ENCODE measurements around the gene LRSAM1.
"Not testable (repeated sequence)": the region's sequence is repeated elsewhere in the genome, so short reads cannot be mapped to it uniquely, and the experiment has no call there.

LRSAM1 gene

DNA sequence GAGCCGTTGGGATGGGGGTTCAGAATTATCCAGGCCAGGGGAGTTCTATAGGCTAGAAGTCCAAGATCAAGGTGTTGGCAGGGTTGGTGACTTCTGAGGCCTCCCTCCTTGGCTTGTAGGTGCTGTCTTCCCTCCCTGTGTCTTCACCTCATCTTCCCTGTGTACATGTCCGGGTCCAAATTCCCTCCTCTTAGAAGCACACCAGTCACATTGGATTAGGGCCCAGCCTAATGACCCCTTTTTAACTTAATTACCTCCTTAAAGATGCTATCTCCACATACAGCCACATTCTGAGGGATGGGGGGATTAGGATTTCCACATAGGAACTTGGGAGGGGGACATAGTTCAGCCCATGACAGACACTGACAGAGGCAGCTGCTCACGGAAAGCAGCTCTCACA lies 12.1 kb downstream of the LRSAM1 start:
- no peak for DNase-seq

- no peak for DNase-seq
These were observed 12.6 kb downstream of the LRSAM1 start for GRCh38 chr9:127463911-127464310.

DNA sequence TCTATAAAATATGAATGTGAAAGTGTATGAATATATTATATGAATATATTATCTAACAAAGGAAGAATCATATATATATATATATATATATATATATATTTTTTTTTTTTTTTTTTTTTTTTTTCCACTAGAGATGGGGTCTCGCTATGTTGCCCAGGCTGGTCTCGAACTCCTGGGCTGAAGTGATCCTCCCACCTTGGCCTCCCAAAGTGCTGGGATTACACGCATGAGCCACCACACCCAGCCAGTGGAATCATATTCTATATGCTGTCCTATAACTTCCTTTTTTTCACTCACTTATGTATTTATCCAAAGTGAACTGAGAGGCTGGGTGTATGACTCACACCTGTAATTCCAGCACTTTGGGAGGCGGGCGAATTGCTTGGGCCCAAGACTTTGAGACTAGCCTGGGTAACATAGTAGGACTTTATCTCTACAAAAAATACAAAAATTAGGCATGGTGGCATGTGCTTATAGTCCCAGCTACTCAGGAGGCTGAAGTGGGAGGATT lies 15.2 kb downstream of the LRSAM1 start:
- DNase-seq, result not testable (repeated sequence)

GRCh38 chr9:127467621-127468020 lies 16.3 kb downstream of the LRSAM1 start:
- no peak for DNase-seq

DNA sequence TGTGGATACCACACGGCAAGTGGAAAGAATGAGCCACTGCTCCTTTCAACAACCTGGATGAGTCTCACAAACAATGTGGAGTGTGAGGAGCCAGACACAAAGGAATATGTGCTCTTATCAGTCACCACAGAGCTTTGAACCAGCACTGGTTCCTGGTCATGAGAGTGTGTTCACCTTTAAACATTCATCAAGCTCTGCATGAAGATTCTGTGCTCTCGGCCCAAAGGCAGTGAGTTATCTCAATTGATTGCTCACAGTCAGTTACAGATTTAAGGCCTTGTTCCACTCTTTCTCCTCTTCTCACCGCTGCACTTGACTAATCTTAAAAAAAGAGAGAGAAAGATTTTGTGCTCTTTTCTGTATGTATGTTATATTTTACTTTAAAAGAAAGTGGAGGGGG lies 19.4 kb downstream of the LRSAM1 start:
- no peak for DNase-seq

DNA sequence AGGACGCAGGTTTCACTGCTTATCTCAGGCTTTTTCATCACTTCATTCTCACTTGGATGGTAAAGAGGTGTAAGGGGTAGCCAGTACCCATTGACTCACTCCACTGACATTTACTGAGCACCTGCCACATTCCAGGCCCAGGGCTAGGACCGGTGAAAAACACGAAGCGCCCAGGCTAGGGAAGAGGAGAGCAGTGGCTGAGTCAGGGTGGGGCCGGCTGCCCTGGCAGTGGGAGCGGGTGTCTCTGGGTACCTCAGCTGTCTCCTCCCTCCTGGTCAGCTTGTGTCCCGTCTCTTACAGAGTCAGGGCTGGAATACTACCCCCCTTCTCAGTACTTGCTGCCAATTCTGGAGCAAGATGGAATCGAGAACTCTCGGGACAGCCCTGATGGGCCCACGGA lies 22.2 kb downstream of the LRSAM1 start:
- DNase-seq, result no peak

- DNase-seq, result no peak
These were observed 22.6 kb downstream of the LRSAM1 start for GRCh38 chr9:127473932-127474331.

DNA sequence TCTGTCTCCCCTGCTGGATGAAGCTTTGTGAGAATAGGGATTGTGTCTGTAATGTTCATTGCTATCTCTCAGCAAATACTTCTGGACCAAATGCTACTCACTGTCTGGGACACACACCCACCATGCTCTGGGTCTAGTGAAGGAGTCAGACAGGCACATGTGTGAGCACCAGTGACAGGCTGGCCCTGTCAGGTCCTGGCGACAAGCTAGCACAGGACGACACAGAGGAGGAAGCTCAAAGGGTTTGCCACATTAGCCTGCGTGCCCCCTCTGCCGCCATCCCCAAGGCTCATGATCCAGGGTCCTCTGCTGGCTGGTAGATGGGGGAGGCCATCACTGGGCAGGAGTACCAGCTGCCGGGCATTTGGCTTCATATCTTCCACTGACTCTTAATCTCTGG lies 23.3 kb downstream of the LRSAM1 start:
- DNase-seq, result no peak

GRCh38 chr9:127479507-127480081 lies 28.3 kb downstream of the LRSAM1 start:
- no peak for DNase-seq

GRCh38 chr9:127482662-127483061 lies 31.4 kb downstream of the LRSAM1 start:
- DNase-seq, result no peak

DNA sequence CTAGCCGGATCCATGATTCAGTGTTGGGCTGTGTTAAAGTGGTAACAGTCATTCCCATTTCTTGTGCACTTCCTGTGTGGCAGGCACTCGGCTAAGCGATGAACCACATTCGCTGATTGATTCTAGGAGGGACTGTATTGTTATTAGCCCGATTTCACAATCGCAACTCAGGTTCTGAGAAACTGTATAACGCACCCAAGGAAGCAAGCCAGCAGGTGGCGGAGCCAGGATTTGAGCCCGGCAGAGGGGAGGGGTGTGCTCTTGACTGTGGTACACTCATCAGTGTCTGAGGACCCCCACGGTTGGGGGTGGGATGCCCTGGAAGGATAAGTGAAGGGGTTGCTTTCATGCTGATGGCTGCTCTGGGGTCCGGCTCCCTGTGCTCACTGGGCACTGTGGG lies 34.7 kb downstream of the LRSAM1 start:
- no peak for DNase-seq

- DNase-seq, result no peak
These were observed 37.6 kb downstream of the LRSAM1 start for GRCh38 chr9:127488946-127489345.

GRCh38 chr9:127489471-127490115 lies 38.3 kb downstream of the LRSAM1 start:
- DNase-seq, result no peak

DNA sequence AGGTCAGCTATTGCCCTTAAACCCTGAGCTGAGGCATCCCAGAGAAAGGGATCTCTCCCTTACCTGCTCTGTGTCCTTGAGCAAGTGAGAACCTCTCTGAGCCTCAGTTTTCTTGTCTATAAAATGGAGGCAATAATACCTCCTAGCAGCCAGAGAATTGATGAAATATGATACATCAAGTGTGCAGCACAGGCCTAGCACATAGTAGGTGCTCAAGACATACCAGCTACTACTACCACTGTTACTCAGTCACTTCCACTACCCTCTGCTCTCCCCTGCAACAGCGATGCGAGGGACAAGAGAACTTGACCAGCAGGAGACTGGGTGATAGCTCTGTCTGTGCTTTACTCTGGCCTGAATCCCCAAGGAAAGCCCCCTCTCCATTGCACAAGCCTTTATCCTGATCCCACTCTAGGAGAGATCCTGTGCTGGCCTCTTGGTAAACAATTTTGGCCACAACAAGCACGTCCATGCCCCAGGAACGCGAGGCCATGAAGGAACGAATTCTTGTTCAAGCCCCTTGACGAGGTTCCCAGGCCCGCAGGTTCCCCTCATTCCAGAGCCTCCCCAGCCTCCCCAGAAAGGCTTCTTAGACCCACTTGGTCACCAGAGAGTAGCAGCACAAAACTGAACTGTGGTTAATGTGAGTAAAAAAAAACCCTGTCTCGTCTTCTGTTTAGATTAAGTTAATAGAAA lies 39.4 kb downstream of the LRSAM1 start:
- no peak for DNase-seq

DNA sequence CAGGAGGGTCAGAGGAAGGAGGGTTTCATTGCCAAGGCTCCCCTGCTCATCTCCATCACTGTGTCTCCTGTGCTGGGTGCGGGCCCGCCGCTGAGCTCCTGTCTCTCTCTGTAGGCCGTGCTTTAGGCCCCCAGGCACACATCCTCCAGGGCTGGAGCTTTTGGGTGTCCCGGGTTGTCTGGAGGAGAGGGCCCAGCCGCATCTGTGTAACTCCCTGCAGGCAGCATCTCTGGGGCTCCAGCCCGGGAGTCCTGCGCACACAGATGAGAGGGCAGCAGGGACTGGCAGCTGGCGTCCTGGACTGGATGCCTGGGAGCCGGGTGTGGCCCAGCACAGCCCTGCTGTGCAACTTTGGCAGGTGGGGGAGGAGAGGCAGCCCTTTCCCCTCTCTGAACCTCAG lies 40.2 kb downstream of the LRSAM1 start:
- DNase-seq, result no peak

DNA sequence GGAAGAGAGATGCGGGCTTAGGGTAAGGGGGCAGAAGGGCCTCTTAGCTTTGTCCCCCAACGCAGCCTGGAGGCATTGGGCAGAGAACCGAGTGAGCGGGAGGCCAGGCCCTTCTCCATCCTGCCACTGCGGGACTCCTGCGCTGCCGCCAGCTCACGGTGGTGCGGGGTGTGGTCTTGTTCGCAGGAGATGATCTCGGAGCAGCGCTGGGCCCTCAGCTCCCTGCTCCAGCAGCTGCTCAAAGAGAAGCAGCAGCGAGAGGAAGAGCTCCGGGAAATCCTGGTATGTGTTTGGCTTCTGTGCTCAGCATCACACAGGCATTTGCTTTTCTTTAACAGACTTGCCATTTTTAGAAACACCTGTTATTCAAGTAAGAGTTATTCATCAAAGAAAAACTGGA lies 41.3 kb downstream of the LRSAM1 start:
- DNase-seq, result no peak

- no peak for DNase-seq
These were observed 42.4 kb downstream of the LRSAM1 start for GRCh38 chr9:127493592-127494303.

DNA sequence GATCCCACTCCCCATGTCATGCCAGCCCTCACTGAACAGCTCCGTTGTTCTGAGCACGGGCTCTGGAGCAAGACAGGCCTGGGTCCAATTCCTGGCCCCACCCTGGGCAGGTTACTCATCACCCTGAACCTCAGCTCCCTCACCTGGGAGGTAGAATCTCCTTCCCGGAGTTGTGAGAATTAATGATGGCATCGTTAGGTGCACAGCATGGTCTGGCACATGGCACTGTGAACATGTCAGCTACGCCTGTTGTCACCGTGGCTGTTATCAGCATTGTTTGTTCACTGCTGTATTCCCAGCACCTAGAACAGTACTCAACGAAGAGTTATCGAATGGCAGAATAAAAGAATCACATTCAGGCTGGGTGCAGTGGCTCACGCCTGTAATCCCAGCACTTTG lies 43.0 kb downstream of the LRSAM1 start:
- no peak for DNase-seq

GRCh38 chr9:127495884-127496555 lies 44.7 kb downstream of the LRSAM1 start:
- DNase-seq, result no peak

GRCh38 chr9:127496974-127497373 lies 45.7 kb downstream of the LRSAM1 start:
- no peak for DNase-seq

DNA sequence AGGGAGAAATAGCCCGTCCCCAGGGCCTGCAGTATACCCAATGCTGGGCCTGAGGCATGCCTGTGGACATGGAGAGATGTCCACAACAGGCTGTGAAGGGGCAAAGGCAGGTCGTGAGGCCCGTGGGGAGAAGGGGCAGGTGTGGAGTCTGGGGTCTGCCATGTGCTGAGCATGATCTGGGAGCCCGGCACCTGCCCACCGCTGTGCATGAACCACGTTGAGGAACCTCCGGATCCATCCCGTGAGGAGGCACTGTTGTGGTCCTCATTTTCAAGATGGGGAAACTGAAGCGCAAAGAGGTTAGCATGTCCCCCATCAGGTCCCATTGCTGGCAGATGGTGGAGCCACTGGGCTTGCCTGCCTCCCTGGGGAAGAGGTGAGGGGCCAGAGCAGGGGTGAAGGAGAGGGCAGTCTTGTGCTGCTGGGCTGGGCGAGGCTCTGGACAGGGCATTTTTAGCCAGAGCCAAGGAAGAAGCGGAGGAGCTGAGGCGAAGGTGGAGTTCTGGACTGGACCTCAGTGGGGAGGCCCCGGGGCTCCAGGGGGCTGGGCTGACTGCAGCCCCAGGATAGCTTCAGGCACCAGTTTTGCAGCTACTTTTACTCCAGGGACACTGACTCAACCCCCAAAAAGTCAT lies 46.5 kb downstream of the LRSAM1 start:
- DNase-seq, result no peak

DNA sequence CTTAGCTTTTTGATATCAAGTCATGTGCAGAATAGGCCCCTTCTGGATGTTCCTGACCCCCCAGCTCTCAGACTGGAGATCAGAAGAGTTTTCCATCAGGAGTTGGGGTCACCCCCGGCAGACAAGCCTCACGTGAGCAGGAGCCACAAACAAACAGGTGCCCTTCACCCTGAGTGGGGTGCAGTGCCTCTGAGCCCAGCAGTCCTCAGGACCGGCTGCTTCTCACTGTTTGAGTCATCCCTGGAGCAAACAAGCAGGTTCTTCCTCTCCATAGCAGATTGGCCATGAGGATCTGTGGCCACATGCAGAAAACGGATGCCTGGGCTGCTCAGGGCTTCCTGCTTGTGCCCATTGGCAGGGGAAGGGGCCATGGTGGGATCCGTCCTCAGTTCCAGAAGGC lies 47.0 kb downstream of the LRSAM1 start:
- DNase-seq, result no peak

DNA sequence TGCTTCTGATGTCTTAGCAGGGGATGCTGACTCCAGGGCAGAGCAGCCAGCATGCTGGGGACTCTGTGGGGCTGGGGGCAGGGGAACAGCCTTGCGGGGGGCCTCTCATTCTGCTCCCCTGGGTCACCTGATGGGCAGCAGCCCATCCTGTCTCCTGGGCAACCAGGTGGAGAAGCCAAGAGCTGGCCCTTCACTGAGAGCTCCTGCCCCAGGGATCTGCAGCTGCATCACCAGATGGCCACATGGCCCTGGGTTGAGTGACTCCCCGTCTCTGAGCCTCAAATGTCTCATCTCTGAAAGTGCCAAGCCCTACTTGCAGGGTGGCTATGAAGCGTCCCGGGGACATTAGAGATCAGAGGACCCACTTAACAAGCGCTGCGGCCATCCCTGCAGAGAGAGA lies 49.1 kb downstream of the LRSAM1 start:
- DNase-seq, result no peak

All from fibroblast of upper back skin (primary cell).